GM12878 (cell line): ENCODE data around the gene ARHGAP26. TPM values are rescaled to one million over a fixed set of nuclear protein-coding genes. Genes with fewer than 3 reads are reported as not detected.

Experiments used
- BACH1 ChIP-seq: fragments of 450-650 bp; IDR thresholded peaks from 2 replicates; pipeline ENCODE4 v1.6.1; 2017; ENCODE audit warnings: mild to moderate bottlenecking, borderline replicate concordance
- CBFB ChIP-seq: IDR thresholded peaks from 2 replicates; pipeline ENCODE4 v1.6.1; 2016; ENCODE audit warnings: antibody characterized with exemption, low read depth
- CHD2 ChIP-seq: IDR thresholded peaks from 2 replicates; pipeline ENCODE4 v1.6.1; 2011; ENCODE audit warnings: low read depth, low read length, improper control_type of control experiment, borderline replicate concordance
- DPF2 ChIP-seq: fragments of 450-650 bp; IDR thresholded peaks from 2 replicates; pipeline ENCODE4 v1.6.1; 2017; ENCODE audit warnings: mild to moderate bottlenecking
- EZH2 ChIP-seq: IDR thresholded peaks from 2 replicates; pipeline ENCODE4 v1.6.1; 2012; ENCODE audit warnings: low read depth, mild to moderate bottlenecking, control low read depth, inconsistent platforms, low read length, borderline replicate concordance; ENCODE audit not compliant: control insufficient read depth
- NFYB ChIP-seq: IDR thresholded peaks from 2 replicates; pipeline ENCODE4 v1.6.1; 2011; ENCODE audit warnings: low read depth, mild to moderate bottlenecking, low read length, improper control_type of control experiment, moderate library complexity; ENCODE audit not compliant: insufficient read depth
- POLR2AphosphoS2 ChIP-seq: IDR thresholded peaks from 2 replicates; pipeline ENCODE4 v1.6.1; 2011; ENCODE audit warnings: low read depth, mild to moderate bottlenecking, low read length, improper control_type of control experiment, moderate library complexity
- TAF1 ChIP-seq: IDR thresholded peaks from 2 replicates; pipeline ENCODE4 v1.6.1; 2011; ENCODE audit warnings: mild to moderate bottlenecking, low read depth, low read length, borderline replicate concordance
- TCF3 ChIP-seq: IDR thresholded peaks from 2 replicates; pipeline ENCODE4 v1.6.1; 2012; ENCODE audit warnings: low read depth, mild to moderate bottlenecking, low read length, borderline replicate concordance; ENCODE audit not compliant: insufficient read depth
- TCF7 ChIP-seq: IDR thresholded peaks from 2 replicates; pipeline ENCODE4 v1.6.1; 2014; ENCODE audit warnings: antibody characterized with exemption, borderline replicate concordance
- ZSCAN29 ChIP-seq: fragments of 450-650 bp; IDR thresholded peaks from 2 replicates; pipeline ENCODE4 v1.6.1; 2017; ENCODE audit warnings: mild to moderate bottlenecking, moderate library complexity
- polyA plus RNA-seq, 11 experiments: library from polyadenylated mRNA; depleted of rRNA in 4 of 11; unstranded in 6 of 11; stranded (reverse) in 5 of 11; fragments of >200 nt; fragmentation: Nextera tagmentation in 4 of 11; fragmentation: Illumina TruSeq in 1 of 11; extraction: Ambion mirVana in 4 of 11; extraction: Trizol in 1 of 11; gene quantifications; 1 replicate in 1 of 11; 2 replicates in 10 of 11; pipeline versions ENCODE4 v1.2.1 to v1.2.3, GENCODE V29; 2011 to 2016; ENCODE audit warnings: inconsistent platforms in 2 of 11, missing spikeins in 2 of 11, low read depth in 1 of 11
- total RNA-seq, 4 experiments: library from RNA; depleted of rRNA in 3 of 4; stranded (reverse); fragments of >200 nt in 3 of 4; fragmentation: Illumina TruSeq in 1 of 4; extraction: Trizol in 1 of 4; gene quantifications; 2 replicates each; pipeline versions ENCODE4 v1.2.1 to v1.2.3, GENCODE V29; 2013 to 2021
- TF ChIP-seq, protein P1 (sequence below): fragments of 450-650 bp; conservative IDR thresholded peaks from 2 replicates; pipeline ENCODE4 v1.6.1; 2017; ENCODE audit warnings: mild to moderate bottlenecking, moderate library complexity
- TF ChIP-seq, protein P2 (sequence below): IDR thresholded peaks from 2 replicates; pipeline ENCODE4 v1.6.1; 2012; ENCODE audit warnings: low read length, inconsistent platforms
- TF ChIP-seq, protein P3 (sequence below): fragments of 450-650 bp; formaldehyde crosslinking; IDR thresholded peaks from 2 replicates; pipeline ENCODE4 v1.5.0; 2022; ENCODE audit warnings: mild to moderate bottlenecking, missing genetic modification characterization
- TF ChIP-seq, protein P4 (sequence below): IDR thresholded peaks from 2 replicates; pipeline ENCODE4 v1.6.1; 2012; ENCODE audit warnings: low read depth, low read length, improper control_type of control experiment
- TF ChIP-seq, protein P5 (sequence below): IDR thresholded peaks from 2 replicates; pipeline ENCODE4 v1.6.1; 2012; ENCODE audit warnings: low read depth, low read length, improper control_type of control experiment
- TF ChIP-seq, protein P6 (sequence below): fragments of 450-650 bp; IDR thresholded peaks from 2 replicates; pipeline ENCODE4 v1.6.1; 2017; ENCODE audit warnings: mild to moderate bottlenecking, moderate library complexity

Gene ARHGAP26
- total and polyA plus RNA-seq, 10 of the 15 experiments (the other 5 are each of a cell fraction or from before 2014, with no cell fraction given) = 9.4 to 41.5 (median 19.3) TPM

DNA sequence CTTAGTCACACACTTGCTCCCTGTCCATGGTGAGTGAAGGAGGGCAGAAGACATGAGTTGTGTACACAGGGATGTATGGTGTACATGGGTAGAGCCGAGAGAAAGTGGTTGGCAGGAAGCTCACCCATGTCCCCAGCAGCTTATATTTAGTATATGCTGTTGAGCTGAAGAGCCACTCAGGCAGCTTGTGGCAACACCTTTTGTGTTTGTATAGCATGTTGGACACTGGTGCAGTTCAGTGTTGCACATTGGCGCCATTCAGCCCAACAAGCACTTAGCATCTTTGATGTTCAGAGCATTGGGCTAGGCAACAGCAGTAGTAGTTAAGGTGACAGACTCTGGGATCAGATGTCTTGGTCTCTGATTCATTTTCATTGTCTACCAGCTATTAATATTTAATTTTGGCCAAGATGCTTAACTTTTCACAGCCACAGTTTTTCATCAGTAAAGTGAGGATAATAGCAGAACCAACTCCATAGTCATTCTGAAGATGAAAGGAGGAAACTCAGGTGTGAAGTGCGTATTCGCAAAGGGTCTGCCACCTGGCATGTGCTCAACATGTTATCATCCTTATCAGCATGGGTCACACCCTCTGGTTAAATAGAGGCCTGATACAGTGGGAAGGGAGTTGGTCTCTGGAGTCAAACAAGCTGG, 448.5 kb downstream of the ARHGAP26 start (continued):
- TF ChIP-seq, protein P1, sequence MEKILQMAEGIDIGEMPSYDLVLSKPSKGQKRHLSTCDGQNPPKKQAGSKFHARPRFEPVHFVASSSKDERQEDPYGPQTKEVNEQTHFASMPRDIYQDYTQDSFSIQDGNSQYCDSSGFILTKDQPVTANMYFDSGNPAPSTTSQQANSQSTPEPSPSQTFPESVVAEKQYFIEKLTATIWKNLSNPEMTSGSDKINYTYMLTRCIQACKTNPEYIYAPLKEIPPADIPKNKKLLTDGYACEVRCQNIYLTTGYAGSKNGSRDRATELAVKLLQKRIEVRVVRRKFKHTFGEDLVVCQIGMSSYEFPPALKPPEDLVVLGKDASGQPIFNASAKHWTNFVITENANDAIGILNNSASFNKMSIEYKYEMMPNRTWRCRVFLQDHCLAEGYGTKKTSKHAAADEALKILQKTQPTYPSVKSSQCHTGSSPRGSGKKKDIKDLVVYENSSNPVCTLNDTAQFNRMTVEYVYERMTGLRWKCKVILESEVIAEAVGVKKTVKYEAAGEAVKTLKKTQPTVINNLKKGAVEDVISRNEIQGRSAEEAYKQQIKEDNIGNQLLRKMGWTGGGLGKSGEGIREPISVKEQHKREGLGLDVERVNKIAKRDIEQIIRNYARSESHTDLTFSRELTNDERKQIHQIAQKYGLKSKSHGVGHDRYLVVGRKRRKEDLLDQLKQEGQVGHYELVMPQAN = no peak
- no peak for TF ChIP-seq POLR2AphosphoS2
- no peak for TF ChIP-seq TAF1
- TF ChIP-seq CHD2 = peak; percentile 49; the same call in 1 of the 2 replicates
- no peak for TF ChIP-seq BACH1
- TF ChIP-seq, protein P2, sequence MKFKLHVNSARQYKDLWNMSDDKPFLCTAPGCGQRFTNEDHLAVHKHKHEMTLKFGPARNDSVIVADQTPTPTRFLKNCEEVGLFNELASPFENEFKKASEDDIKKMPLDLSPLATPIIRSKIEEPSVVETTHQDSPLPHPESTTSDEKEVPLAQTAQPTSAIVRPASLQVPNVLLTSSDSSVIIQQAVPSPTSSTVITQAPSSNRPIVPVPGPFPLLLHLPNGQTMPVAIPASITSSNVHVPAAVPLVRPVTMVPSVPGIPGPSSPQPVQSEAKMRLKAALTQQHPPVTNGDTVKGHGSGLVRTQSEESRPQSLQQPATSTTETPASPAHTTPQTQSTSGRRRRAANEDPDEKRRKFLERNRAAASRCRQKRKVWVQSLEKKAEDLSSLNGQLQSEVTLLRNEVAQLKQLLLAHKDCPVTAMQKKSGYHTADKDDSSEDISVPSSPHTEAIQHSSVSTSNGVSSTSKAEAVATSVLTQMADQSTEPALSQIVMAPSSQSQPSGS = no peak
- no peak for TF ChIP-seq CBFB
- TF ChIP-seq DPF2 = peak; percentile 7; the same call in 1 of the 2 replicates
- TF ChIP-seq TCF3 = no peak
- no peak for TF ChIP-seq ZSCAN29
- TF ChIP-seq, protein P3, sequence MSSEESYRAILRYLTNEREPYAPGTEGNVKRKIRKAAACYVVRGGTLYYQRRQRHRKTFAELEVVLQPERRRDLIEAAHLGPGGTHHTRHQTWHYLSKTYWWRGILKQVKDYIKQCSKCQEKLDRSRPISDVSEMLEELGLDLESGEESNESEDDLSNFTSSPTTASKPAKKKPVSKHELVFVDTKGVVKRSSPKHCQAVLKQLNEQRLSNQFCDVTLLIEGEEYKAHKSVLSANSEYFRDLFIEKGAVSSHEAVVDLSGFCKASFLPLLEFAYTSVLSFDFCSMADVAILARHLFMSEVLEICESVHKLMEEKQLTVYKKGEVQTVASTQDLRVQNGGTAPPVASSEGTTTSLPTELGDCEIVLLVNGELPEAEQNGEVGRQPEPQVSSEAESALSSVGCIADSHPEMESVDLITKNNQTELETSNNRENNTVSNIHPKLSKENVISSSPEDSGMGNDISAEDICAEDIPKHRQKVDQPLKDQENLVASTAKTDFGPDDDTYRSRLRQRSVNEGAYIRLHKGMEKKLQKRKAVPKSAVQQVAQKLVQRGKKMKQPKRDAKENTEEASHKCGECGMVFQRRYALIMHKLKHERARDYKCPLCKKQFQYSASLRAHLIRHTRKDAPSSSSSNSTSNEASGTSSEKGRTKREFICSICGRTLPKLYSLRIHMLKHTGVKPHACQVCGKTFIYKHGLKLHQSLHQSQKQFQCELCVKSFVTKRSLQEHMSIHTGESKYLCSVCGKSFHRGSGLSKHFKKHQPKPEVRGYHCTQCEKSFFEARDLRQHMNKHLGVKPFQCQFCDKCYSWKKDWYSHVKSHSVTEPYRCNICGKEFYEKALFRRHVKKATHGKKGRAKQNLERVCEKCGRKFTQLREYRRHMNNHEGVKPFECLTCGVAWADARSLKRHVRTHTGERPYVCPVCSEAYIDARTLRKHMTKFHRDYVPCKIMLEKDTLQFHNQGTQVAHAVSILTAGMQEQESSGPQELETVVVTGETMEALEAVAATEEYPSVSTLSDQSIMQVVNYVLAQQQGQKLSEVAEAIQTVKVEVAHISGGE (CRISPR knock-in tag) = no peak
- TF ChIP-seq, protein P4, sequence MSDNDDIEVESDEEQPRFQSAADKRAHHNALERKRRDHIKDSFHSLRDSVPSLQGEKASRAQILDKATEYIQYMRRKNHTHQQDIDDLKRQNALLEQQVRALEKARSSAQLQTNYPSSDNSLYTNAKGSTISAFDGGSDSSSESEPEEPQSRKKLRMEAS = no peak
- no peak for TF ChIP-seq TCF7
- no peak for TF ChIP-seq EZH2
- no peak for TF ChIP-seq NFYB
- TF ChIP-seq, protein P5, sequence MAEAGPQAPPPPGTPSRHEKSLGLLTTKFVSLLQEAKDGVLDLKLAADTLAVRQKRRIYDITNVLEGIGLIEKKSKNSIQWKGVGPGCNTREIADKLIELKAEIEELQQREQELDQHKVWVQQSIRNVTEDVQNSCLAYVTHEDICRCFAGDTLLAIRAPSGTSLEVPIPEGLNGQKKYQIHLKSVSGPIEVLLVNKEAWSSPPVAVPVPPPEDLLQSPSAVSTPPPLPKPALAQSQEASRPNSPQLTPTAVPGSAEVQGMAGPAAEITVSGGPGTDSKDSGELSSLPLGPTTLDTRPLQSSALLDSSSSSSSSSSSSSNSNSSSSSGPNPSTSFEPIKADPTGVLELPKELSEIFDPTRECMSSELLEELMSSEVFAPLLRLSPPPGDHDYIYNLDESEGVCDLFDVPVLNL = no peak
- TF ChIP-seq, protein P6, sequence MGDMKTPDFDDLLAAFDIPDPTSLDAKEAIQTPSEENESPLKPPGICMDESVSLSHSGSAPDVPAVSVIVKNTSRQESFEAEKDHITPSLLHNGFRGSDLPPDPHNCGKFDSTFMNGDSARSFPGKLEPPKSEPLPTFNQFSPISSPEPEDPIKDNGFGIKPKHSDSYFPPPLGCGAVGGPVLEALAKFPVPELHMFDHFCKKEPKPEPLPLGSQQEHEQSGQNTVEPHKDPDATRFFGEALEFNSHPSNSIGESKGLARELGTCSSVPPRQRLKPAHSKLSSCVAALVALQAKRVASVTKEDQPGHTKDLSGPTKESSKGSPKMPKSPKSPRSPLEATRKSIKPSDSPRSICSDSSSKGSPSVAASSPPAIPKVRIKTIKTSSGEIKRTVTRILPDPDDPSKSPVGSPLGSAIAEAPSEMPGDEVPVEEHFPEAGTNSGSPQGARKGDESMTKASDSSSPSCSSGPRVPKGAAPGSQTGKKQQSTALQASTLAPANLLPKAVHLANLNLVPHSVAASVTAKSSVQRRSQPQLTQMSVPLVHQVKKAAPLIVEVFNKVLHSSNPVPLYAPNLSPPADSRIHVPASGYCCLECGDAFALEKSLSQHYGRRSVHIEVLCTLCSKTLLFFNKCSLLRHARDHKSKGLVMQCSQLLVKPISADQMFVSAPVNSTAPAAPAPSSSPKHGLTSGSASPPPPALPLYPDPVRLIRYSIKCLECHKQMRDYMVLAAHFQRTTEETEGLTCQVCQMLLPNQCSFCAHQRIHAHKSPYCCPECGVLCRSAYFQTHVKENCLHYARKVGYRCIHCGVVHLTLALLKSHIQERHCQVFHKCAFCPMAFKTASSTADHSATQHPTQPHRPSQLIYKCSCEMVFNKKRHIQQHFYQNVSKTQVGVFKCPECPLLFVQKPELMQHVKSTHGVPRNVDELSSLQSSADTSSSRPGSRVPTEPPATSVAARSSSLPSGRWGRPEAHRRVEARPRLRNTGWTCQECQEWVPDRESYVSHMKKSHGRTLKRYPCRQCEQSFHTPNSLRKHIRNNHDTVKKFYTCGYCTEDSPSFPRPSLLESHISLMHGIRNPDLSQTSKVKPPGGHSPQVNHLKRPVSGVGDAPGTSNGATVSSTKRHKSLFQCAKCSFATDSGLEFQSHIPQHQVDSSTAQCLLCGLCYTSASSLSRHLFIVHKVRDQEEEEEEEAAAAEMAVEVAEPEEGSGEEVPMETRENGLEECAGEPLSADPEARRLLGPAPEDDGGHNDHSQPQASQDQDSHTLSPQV = peak; percentile 98
